Measurements from ENCODE around the gene CALU. TPM values are rescaled to one million over a fixed set of nuclear protein-coding genes. Genes with fewer than 3 reads are reported as not detected.

Gene CALU
- total and polyA plus RNA-seq, 4 donors = 23.9 to 115 (median 99.0) TPM

DNA sequence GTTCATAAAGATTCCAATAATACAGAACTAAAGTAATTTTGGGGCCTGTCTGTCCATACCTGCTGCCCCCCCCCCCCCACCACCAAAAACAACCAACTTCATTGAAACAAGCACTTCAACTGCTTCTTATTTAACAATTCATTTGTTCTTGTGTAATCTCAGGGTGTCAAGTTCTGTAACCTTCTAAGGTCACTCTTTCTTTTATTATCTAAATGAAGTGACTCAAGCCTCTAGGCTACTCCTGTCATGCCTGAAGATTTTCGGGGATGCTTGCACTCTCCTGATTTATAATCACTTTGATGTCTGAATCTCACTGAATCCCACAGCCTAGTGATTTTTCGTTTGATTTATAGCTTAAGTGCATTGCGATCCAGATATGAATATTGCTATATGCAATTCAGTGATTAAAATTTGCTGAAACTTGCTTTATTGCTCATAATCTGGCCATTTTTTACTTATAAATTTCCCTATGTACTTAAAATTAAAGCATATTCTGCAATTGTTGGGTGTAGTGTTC, 39.9 kb upstream of the CALU start:
- ATAC-seq (ENCODE audit: insufficient read depth, low FRiP score) (no peak), DNase-seq (no peak)
- H3K4me1 ChIP-seq (ENCODE audit: control insufficient read depth in 5 of 5, insufficient read depth in 5 of 5, low read length in 5 of 5) = peaks cover 0 to 9% (median 0%) of the 10 kb centered on the region in 5 donors
- no peak overlapping the region for H3K9ac ChIP-seq (ENCODE audit: insufficient read depth in 1 of 2, low read length in 2 of 2)
- no peak overlapping the region for H3K27ac ChIP-seq (ENCODE audit: low read depth in 1 of 2, low read length in 1 of 2)
- peaks cover 0 to 21% (median 16%) of the 10 kb centered on the region in 3 donors for H3K27me3 ChIP-seq (ENCODE audit: control insufficient read depth in 3 of 3, insufficient read depth in 3 of 3, low read length in 2 of 3)
- H3K9me3 ChIP-seq (ENCODE audit: control insufficient read depth in 4 of 4, insufficient read depth in 3 of 4, low read length in 3 of 4) = peaks cover 0 to 3% (median 0%) of the 10 kb centered on the region in 4 donors
- no peak for TF ChIP-seq CTCF (IDR thresholded peaks at IDR 0.05; ENCODE audit: control extremely low read depth, extremely low read depth)
- no peaks in the 10 kb centered on the region for H3K36me3 ChIP-seq (ENCODE audit: control insufficient read depth in 4 of 4, insufficient read depth in 4 of 4, low read length in 4 of 4)
- H3K4me3 ChIP-seq = no peak overlapping the region
- 70 to 89% methylated on average over 3 of the region's 3 CpGs for WGBS, 2 donors

GRCh38 chr7:128699895-128700294, 39.3 kb upstream of the CALU start:
- H3K9me3 ChIP-seq (ENCODE audit: control insufficient read depth in 4 of 4, insufficient read depth in 3 of 4, low read length in 3 of 4) = peaks cover 0 to 3% (median 0%) of the 10 kb centered on the region in 4 donors
- ATAC-seq (ENCODE audit: insufficient read depth, low FRiP score) = no peak
- no peak overlapping the region for H3K4me3 ChIP-seq
- DNase-seq = no peak
- peaks cover 0 to 21% (median 16%) of the 10 kb centered on the region in 3 donors for H3K27me3 ChIP-seq (ENCODE audit: control insufficient read depth in 3 of 3, insufficient read depth in 3 of 3, low read length in 2 of 3)
- peaks cover 0 to 9% (median 0%) of the 10 kb centered on the region in 5 donors for H3K4me1 ChIP-seq (ENCODE audit: control insufficient read depth in 5 of 5, insufficient read depth in 5 of 5, low read length in 5 of 5)
- no peak overlapping the region for H3K9ac ChIP-seq (ENCODE audit: insufficient read depth in 1 of 2, low read length in 2 of 2)
- TF ChIP-seq CTCF (IDR thresholded peaks at IDR 0.05; ENCODE audit: control extremely low read depth, extremely low read depth) = no peak
- WGBS, 2 donors = 76 to 78% methylated on average over 1 of the region's 1 CpG
- no peak overlapping the region for H3K27ac ChIP-seq (ENCODE audit: low read depth in 1 of 2, low read length in 1 of 2)
- H3K36me3 ChIP-seq (ENCODE audit: control insufficient read depth in 4 of 4, insufficient read depth in 4 of 4, low read length in 4 of 4) = no peaks in the 10 kb centered on the region

DNA sequence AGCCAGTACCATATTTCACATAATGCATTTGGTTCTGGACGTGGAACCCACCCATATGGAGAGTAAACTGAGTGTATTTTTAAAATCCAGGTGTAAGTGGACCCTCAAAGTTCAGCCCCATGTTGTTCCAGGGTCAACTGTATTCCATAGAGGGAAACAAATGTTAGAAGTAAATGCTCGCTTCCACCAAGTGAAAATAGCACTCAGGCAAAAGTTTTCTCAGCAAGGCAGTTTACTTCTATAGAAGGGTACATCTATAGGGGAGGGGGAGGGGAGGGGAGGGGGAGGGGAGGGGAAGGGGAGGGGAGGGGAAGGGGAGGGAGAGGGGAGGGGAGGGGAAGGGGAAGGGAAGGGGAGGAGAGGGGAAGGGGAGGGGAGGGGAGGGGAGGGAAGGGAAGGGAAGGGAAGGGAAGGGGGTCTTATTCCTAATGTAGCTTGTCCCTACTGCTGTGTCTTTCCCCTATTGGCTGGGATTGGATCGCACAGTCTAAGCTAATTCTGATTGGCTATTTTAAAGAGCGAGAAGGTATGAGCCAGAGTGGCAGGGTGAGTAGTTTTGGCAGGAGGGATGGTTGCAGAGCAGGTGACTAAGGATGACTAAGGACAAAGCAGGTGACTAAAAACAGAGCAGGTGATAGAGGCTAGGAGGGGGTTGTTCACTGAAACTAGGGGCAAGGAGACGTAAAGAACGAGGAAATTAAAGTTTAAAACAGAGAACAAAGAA, 37.9 kb upstream of the CALU start:
- DNase-seq (no peak), ATAC-seq (ENCODE audit: insufficient read depth, low FRiP score) (no peak)
- H3K4me1 ChIP-seq (ENCODE audit: control insufficient read depth in 5 of 5, insufficient read depth in 5 of 5, low read length in 5 of 5) = peaks cover 0 to 9% (median 0%) of the 10 kb centered on the region in 5 donors

More for the DNA sequence above, 37.9 kb upstream of the CALU start:
- WGBS, 2 donors = 76 to 90% methylated on average over 6 of the region's 6 CpGs
- TF ChIP-seq CTCF (IDR thresholded peaks at IDR 0.05; ENCODE audit: control extremely low read depth, extremely low read depth) = no peak
- H3K36me3 ChIP-seq (ENCODE audit: control insufficient read depth in 4 of 4, insufficient read depth in 4 of 4, low read length in 4 of 4) = no peaks in the 10 kb centered on the region
- H3K27ac ChIP-seq (ENCODE audit: low read depth in 1 of 2, low read length in 1 of 2) = no peak overlapping the region
- peaks cover 0 to 21% (median 13%) of the 10 kb centered on the region in 3 donors for H3K27me3 ChIP-seq (ENCODE audit: control insufficient read depth in 3 of 3, insufficient read depth in 3 of 3, low read length in 2 of 3)
- no peak overlapping the region for H3K9ac ChIP-seq (ENCODE audit: insufficient read depth in 1 of 2, low read length in 2 of 2)
- H3K9me3 ChIP-seq (ENCODE audit: control insufficient read depth in 4 of 4, insufficient read depth in 3 of 4, low read length in 3 of 4) = peaks cover 0 to 3% (median 0%) of the 10 kb centered on the region in 4 donors
- no peak overlapping the region for H3K4me3 ChIP-seq
